SU-DHL-6 (cell line): Measurements from ENCODE around the gene TNNT2.

Experiments used
- EZH2phosphoT487 ChIP-seq: fragments of 200-600 bp; sonication (generic), shearing (Covaris generic); conservative IDR thresholded peaks from 2 replicates; pipeline ENCODE4 v1.6.1; 2018; ENCODE audit warnings: mild to moderate bottlenecking, antibody characterized with exemption, low read length, moderate library complexity, mixed read lengths
- TF ChIP-seq, protein P1 (sequence below): fragments of 200-600 bp; sonication (generic); IDR thresholded peaks from one replicate; pipeline ENCODE4 v1.5.1; 2017; ENCODE audit warnings: antibody characterized with exemption, mild to moderate bottlenecking, low read length, moderate library complexity; ENCODE audit not compliant: insufficient read depth, poor library complexity, severe bottlenecking

DNA sequence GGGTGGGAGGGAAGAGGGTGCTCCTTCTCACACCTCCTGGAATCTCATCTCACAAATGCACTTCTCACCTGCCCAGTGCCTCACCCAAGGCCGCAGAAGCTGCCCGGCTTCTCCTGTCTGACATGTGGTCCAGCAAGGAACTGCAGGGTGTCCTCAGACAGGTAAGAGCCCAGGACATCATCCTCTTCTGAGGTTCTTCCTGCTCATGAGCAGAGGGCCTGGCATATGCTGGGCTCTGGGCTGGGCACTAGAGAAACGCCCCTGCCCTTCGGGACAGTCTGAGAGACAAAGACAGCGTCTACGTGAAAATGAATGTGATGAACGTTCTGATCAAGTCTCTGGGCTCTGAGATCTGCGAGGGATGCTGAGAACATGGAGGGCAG, 51.8 kb downstream of the TNNT2 start:
- TF ChIP-seq, protein P1, sequence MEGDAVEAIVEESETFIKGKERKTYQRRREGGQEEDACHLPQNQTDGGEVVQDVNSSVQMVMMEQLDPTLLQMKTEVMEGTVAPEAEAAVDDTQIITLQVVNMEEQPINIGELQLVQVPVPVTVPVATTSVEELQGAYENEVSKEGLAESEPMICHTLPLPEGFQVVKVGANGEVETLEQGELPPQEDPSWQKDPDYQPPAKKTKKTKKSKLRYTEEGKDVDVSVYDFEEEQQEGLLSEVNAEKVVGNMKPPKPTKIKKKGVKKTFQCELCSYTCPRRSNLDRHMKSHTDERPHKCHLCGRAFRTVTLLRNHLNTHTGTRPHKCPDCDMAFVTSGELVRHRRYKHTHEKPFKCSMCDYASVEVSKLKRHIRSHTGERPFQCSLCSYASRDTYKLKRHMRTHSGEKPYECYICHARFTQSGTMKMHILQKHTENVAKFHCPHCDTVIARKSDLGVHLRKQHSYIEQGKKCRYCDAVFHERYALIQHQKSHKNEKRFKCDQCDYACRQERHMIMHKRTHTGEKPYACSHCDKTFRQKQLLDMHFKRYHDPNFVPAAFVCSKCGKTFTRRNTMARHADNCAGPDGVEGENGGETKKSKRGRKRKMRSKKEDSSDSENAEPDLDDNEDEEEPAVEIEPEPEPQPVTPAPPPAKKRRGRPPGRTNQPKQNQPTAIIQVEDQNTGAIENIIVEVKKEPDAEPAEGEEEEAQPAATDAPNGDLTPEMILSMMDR = no peak
- TF ChIP-seq EZH2phosphoT487 = no peak
